Mucosa of rectum (tissue), 2 donors: ENCODE data around the gene ABCC5.
A peak's percentile ranks its signal among the peaks of the same experiment; 100 is the strongest.
"Not testable (repeated sequence)": the region's sequence is repeated elsewhere in the genome, so short reads cannot be mapped to it uniquely, and the experiment has no call there.

Experiments used
- H3K27ac ChIP-seq, 2 donors: one replicate each; pipeline ENCODE4 v1.7.0; 2013; ENCODE audit warnings: inconsistent platforms in 2 of 2, low read depth in 2 of 2, low read length in 2 of 2
- H3K27me3 ChIP-seq, 2 donors: one replicate each; pipeline ENCODE4 v1.7.0; 2013; ENCODE audit warnings: low read length in 2 of 2; ENCODE audit not compliant: control insufficient read depth in 2 of 2, insufficient read depth in 2 of 2
- H3K36me3 ChIP-seq, 2 donors: one replicate each; pipeline ENCODE4 v1.7.0; 2013; ENCODE audit warnings: low read length in 2 of 2; ENCODE audit not compliant: control insufficient read depth in 2 of 2, insufficient read depth in 2 of 2
- H3K4me1 ChIP-seq, 2 donors: one replicate each; pipeline ENCODE4 v1.7.0; 2013; ENCODE audit warnings: low read length in 2 of 2, mild to moderate bottlenecking in 1 of 2; ENCODE audit not compliant: control insufficient read depth in 2 of 2, insufficient read depth in 2 of 2
- H3K4me3 ChIP-seq, 2 donors: one replicate each; pipeline ENCODE4 v1.7.0; 2013; ENCODE audit warnings: low read length in 2 of 2
- H3K9ac ChIP-seq, 2 donors: one replicate each; pipeline ENCODE4 v1.7.0; 2013; ENCODE audit warnings: low read length in 2 of 2, low read depth in 1 of 2, mild to moderate bottlenecking in 1 of 2
- H3K9me3 ChIP-seq, 2 donors: one replicate each; pipeline ENCODE4 v1.7.0; 2013; ENCODE audit warnings: low read length in 2 of 2; ENCODE audit not compliant: control insufficient read depth in 2 of 2
- donor health status: healthy.
- donor health status: Normal muscosa, but diverticular disease.

The ABCC5 gene

DNA sequence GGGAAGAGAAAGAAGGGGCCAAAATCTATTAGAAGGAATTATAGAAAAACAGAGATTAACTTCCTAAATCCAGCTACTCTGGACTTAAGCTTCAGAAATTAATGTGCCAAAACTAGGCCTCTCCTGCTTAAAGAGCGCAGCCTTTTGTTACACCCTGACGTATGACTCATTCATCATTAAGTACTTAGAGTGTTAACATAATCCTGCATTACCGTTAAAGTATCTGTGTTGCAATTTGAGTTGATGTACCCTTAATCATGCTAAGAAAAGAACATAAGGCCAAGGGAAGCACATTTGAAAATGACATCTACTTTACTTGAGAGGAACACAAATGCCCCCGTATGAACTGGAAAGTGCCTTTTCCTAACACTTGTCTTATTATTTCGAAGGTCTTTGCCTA lies 21.7 kb upstream of the ABCC5 start:
- Histone ChIP-seq H3K27ac (no peak overlapping the region), H3K4me1 (no peaks in the 10 kb centered on the region), H3K9ac (no peak overlapping the region), H3K9me3 (no peaks in the 10 kb centered on the region), H3K36me3 (no peaks in the 10 kb centered on the region), H3K27me3 (no peaks in the 10 kb centered on the region), H3K4me3 (no peak overlapping the region)

DNA sequence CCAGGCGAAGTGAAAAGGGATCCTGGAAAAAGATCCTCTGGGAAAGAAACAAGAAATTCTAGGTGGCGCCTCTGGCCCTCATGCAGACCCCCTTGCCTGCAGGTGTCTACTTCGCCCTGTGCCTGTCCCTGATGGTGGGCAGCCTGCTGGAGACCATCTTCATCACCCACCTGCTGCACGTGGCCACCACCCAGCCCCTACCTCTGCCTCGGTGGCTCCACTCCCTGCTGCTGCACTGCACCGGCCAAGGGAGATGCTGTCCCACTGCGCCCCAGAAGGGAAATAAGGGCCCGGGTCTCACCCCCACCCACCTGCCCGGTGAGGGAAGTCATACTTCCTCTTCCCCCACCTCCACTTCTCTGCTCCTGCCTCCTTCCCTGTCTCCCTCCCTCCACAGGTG lies 20.6 kb upstream of the ABCC5 start:
- not testable (repeated sequence) for H3K4me3 ChIP-seq, H3K27me3 ChIP-seq

DNA sequence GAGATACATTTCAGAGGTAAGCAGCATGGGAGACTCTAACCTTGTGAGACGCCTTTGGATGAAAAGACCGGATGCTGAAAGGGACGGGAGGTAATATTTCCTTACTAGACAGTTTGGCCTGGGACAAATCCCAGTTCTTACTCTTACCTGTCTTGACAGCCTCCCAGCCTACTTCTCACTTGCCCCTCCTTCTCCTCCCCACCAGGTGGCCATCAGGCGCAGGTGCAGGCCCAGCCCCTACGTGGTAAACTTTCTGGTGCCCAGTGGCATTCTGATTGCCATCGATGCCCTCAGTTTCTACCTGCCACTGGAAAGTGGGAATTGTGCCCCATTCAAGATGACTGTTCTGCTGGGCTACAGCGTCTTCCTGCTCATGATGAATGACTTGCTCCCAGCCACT lies 20.1 kb upstream of the ABCC5 start:
- H3K9ac ChIP-seq: no peak overlapping the region
- no peaks in the 10 kb centered on the region for H3K9me3 ChIP-seq
- no peaks in the 10 kb centered on the region for H3K36me3 ChIP-seq
- H3K4me1 ChIP-seq: no peaks in the 10 kb centered on the region
- no peaks in the 10 kb centered on the region for H3K27me3 ChIP-seq
- H3K27ac ChIP-seq: no peak overlapping the region
- H3K4me3 ChIP-seq: no peak overlapping the region

More for the DNA sequence above, 20.6 kb upstream of the ABCC5 start:
- not testable (repeated sequence) for H3K36me3 ChIP-seq, H3K9me3 ChIP-seq, H3K27ac ChIP-seq, H3K9ac ChIP-seq, H3K4me1 ChIP-seq

DNA sequence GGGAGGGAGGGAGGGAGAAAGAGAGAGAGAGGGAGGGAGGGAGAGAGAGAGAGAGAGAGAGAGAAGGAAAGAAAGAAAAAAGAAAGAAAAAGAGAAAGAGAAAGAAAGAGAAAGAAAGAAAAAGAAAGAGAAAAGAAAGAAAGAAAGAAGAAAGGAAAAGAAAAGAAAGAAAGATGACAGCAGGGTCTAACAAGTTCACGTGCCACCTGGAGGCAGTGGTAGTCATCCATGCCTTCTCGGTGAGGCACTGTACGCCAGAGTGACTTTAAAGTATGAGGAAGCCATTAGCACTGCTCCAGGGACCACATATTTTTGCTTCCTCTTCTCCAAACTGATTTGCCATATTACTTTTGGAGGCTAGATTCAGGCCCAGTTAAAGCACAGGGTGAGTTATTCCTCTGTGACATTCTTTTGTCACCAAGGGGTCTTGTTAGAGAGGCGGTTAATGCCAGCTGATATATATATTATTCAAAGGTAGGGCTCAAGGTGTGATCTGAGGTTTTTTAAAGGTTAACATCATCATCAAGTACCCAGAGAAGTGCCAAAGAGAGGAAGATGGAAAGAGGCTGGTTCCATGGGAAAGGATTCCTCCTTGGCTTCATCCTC lies 13.6 kb upstream of the ABCC5 start, which contains the start of gene HTR3D:
Gene HTR3D, plus strand, starts transcription at position 556 of the 606 bp plus-strand sequence. Its CDS starts 0 bp downstream, at position 556.
- H3K27ac ChIP-seq: no peak within 1 kb of the TSS
- H3K4me1 ChIP-seq: no peaks in the 10 kb centered on the region
- H3K36me3 ChIP-seq: no peaks in the 10 kb centered on the region
- no peaks in the 10 kb centered on the region for H3K9me3 ChIP-seq
- H3K4me3 ChIP-seq: no peak within 1 kb of the TSS
- H3K27me3 ChIP-seq: no peaks in the 10 kb centered on the region
- H3K9ac ChIP-seq: no peak within 1 kb of the TSS

DNA sequence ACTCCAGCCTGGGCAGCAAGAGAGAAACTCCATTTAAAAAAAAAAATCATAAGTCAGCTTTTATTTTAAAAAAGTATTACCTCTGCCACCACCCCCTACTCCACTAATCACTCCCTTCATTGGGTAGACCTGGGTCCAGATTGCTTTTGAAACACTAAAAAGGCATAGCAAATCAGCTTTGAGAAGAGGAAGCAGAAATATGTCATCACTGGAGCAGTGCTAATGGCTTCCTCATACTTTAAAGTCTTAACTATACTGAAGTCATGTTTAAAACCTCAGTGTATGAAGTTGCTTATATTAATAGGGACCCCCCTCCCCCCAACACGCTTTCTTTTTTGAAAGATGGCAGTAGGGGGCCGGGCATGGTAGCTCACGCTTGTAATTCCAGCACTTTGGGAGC lies 12.9 kb upstream of the ABCC5 start:
- no peak overlapping the region for H3K4me3 ChIP-seq
- H3K27me3 ChIP-seq: no peaks in the 10 kb centered on the region
- H3K9ac ChIP-seq: no peak overlapping the region
- no peaks in the 10 kb centered on the region for H3K36me3 ChIP-seq
- H3K9me3 ChIP-seq: no peaks in the 10 kb centered on the region
- H3K4me1 ChIP-seq: no peaks in the 10 kb centered on the region
- no peak overlapping the region for H3K27ac ChIP-seq

DNA sequence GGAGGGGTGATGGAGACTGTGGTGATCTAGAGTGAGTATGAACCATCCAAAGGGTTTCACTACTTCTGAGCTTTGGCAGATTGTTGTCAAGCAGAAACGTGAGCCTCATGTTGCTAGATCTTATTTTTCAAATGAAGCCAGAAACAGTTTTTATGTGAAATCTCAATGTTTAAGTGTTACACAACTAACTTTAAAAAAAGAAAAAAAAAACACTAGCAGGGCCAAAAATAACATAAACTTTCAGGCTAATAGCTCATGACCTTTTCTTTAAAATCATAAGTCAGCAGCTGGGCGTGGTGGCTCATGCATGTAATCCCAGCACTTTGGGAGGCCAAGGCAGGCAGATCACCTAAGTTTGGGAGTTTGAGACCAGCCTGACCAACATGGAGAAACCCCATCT lies 11.8 kb upstream of the ABCC5 start:
- Histone ChIP-seq H3K4me1 (no peaks in the 10 kb centered on the region), H3K27me3 (no peaks in the 10 kb centered on the region), H3K9ac (no peak overlapping the region), H3K36me3 (no peaks in the 10 kb centered on the region), H3K9me3 (no peaks in the 10 kb centered on the region), H3K4me3 (no peak overlapping the region), H3K27ac (no peak overlapping the region)

DNA sequence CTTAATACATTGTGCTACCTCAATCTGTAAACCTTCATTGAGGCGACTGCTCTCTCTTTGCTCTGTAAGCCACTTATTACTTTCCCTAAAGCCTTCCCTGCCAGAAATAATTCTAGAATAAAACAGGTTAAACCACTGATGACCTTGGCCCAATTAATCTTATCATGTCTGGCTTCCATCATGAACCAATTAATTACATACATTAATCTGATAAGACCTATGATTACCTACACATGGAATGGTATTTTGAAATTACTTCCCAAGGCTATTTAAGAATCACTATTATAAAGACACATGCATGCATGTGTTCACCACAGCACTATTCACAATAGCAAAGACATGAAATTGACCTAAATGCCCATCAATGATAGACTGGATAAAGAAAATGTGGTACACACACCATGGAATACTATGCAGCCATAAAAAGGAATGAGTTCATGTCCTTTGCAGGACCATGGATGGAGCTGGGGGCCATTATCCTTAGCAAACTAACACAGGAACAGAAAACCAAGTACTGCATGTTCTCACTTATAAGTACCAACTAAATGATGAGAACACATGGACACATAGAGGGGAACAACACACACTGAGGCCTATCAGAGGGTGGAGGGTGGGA lies 10.7 kb upstream of the ABCC5 start:
- not testable (repeated sequence) for H3K36me3 ChIP-seq, H3K4me1 ChIP-seq, H3K27me3 ChIP-seq, H3K4me3 ChIP-seq, H3K9ac ChIP-seq, H3K9me3 ChIP-seq, H3K27ac ChIP-seq

DNA sequence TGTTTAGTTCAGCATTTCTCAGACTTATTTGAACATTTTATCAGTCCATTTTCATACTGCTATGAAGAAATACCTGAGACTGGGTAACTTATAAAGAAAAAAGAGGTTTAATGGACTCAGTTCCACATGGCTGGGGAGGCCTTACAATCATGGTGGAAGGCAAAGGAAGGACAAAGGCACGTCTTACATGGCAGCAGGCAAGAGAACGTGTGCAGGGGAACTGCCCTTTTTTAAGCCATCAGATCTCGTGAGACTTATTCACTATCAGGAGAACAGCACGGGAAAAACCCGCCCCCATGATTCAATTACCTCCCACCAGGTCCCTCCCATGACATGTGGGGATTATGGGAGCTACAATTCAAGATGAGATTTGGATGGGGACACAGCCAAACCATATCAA lies 7.6 kb upstream of the ABCC5 start:
- not testable (repeated sequence) for H3K4me1 ChIP-seq, H3K4me3 ChIP-seq, H3K36me3 ChIP-seq, H3K9ac ChIP-seq, H3K27me3 ChIP-seq, H3K9me3 ChIP-seq, H3K27ac ChIP-seq

DNA sequence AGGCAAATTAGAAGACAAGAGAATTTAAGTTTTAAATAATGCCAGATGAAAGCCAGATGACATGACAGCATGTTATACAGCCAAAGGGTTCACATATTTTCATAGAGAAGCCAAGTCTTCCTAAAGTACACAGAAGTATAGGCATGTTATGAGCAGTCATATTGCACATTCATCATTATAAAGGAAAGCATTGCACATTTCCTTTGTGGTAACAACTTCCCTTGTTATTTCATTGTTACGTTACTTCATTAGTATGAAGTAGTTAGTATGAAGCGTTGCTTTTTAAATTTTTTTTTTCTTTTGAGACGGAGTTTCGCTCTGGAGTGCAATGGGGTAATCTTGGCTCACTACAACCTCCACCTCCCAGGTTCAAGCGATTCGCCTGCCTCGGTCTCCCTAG lies 4.6 kb upstream of the ABCC5 start:
- Histone ChIP-seq H3K4me3 (no peak overlapping the region), H3K27me3 (no peaks in the 10 kb centered on the region), H3K36me3 (no peaks in the 10 kb centered on the region), H3K27ac (no peak overlapping the region), H3K4me1 (peaks cover 0 to 5% of the 10 kb centered on the region in 2 donors), H3K9ac (no peak overlapping the region), H3K9me3 (no peaks in the 10 kb centered on the region)

DNA sequence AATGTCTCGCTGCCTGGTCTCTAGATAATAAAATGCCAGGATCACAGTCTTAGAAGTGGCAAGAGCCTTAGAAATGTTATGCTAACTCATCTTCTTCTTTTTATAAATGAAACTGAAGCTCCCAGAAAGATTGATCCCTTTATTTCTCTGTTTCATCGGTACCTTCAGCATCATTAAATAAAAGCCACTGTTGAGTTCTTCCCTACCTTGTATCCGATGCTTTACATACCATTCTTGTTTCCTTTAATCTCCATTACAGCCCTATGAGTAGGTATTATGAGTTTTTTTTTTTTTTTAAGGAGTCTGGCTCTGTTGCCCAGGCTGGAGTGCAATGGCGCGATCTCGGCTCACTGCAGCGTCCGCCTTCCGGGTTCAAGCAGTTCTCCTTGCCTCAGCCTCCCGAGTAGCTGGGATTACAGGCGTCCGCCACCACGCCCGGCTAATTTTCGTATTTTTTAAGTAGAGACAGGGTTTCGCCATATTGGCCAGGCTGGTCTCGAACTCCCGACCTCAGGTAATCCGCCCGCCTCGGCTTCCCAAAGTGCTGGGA lies 815 bp upstream of the ABCC5 start:
- Histone ChIP-seq H3K4me1 (peaks cover 12 to 28% of the 10 kb centered on the region in 2 donors), H3K36me3 (no peaks in the 10 kb centered on the region), H3K9me3 (no peaks in the 10 kb centered on the region), H3K27ac (peak overlapping the region; percentile 69 to 77), H3K27me3 (no peaks in the 10 kb centered on the region), H3K4me3 (peak overlapping the region; percentile 96 to 99), H3K9ac (peak overlapping the region; percentile 78 to 84)
